T47D (cell line): ENCODE measurements around the gene USP12.
"Not testable (repeated sequence)": the region's sequence is repeated elsewhere in the genome, so short reads cannot be mapped to it uniquely, and the experiment has no call there.

Source experiments
- DNase-seq, 2 experiments: peaks; one replicate each; pipeline versions ENCODE4 v3.0.0 to v3.0.0-alpha.2; 2011 to 2012; ENCODE audit warnings: low read depth in 1 of 2, low spot score in 1 of 2
- JUND ChIP-seq: IDR thresholded peaks from 2 replicates; pipeline ENCODE4 v1.6.1; 2012; ENCODE audit warnings: low read depth
- in situ Hi-C: cut with HindIII; loops from 2 replicates; pipeline ENCODE4 v1.10.0; 2016; ENCODE audit warnings: low sequenced_read_pairs, low pct_unique_long_range_greater_than_20kb

USP12 gene

GRCh38 chr13:27088619-27089018 lies 83.0 kb downstream of the USP12 start:
- in situ Hi-C loops = no loop called here
- no peak for TF ChIP-seq JUND
- no peak for DNase-seq

- in situ Hi-C loops = no loop called here
- TF ChIP-seq JUND = no peak
- DNase-seq = no peak
These were observed 84.9 kb downstream of the USP12 start for GRCh38 chr13:27086599-27087265.

GRCh38 chr13:27083183-27083582 lies 88.4 kb downstream of the USP12 start:
- no peak for TF ChIP-seq JUND
- no peak for DNase-seq
- in situ Hi-C loops = no loop called here

GRCh38 chr13:27081893-27082679 lies 89.5 kb downstream of the USP12 start:
- in situ Hi-C loops = no loop called here

GRCh38 chr13:27080018-27080948 lies 91.3 kb downstream of the USP12 start:
- no peak for TF ChIP-seq JUND
- in situ Hi-C loops = no loop called here
- no peak for DNase-seq

More at GRCh38 chr13:27081893-27082679, 89.5 kb downstream of the USP12 start:
- TF ChIP-seq JUND = no peak
- DNase-seq = no peak

- TF ChIP-seq JUND = no peak
- no peak for DNase-seq
- in situ Hi-C loops = no loop called here
These were observed 92.1 kb downstream of the USP12 start for GRCh38 chr13:27079421-27079958.

GRCh38 chr13:27077451-27077850 lies 94.2 kb downstream of the USP12 start:
- no peak for DNase-seq
- no peak for TF ChIP-seq JUND
- in situ Hi-C loops = no loop called here

GRCh38 chr13:27076421-27076820 lies 95.2 kb downstream of the USP12 start:
- in situ Hi-C loops = no loop called here
- DNase-seq = no peak
- no peak for TF ChIP-seq JUND

- DNase-seq = no peak
- no peak for TF ChIP-seq JUND
- in situ Hi-C loops = no loop called here
These were observed 98.4 kb downstream of the USP12 start for GRCh38 chr13:27073186-27073585.

- in situ Hi-C loops, DNase-seq: not testable (repeated sequence)
These were observed 105.5 kb downstream of the USP12 start for GRCh38 chr13:27066123-27066522.

- in situ Hi-C loops = no loop called here
- TF ChIP-seq JUND = no peak
- DNase-seq = no peak
These were observed 106.0 kb downstream of the USP12 start for GRCh38 chr13:27065582-27065981.

- no peak for DNase-seq
- TF ChIP-seq JUND = no peak
- in situ Hi-C loops = no loop called here
These were observed 107.2 kb downstream of the USP12 start for GRCh38 chr13:27064252-27064995.
